ENCODE results near the gene C12orf50.

C12orf50 gene

DNA sequence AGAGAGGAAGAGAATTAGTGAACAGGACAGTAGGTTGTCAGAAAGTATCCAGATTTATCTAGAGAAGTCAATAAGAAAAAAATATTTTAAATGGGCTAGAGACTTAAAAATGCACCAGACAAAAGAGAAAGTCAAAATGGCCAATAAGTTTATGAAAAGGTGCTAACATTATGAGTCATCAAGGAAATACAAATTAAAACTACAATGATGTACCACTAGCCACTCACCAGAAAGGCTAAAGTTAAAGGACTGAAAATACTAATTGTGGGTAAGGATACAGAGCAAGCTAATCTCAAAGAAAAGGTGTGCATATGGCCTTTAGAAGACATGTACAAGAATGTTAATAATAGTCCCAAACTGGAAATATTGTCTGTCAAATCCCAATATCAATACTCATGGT, 37.7 kb downstream of the C12orf50 start:
- TF ChIP-seq, protein P1, sequence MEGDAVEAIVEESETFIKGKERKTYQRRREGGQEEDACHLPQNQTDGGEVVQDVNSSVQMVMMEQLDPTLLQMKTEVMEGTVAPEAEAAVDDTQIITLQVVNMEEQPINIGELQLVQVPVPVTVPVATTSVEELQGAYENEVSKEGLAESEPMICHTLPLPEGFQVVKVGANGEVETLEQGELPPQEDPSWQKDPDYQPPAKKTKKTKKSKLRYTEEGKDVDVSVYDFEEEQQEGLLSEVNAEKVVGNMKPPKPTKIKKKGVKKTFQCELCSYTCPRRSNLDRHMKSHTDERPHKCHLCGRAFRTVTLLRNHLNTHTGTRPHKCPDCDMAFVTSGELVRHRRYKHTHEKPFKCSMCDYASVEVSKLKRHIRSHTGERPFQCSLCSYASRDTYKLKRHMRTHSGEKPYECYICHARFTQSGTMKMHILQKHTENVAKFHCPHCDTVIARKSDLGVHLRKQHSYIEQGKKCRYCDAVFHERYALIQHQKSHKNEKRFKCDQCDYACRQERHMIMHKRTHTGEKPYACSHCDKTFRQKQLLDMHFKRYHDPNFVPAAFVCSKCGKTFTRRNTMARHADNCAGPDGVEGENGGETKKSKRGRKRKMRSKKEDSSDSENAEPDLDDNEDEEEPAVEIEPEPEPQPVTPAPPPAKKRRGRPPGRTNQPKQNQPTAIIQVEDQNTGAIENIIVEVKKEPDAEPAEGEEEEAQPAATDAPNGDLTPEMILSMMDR (IDR thresholded peaks at IDR 0.05): no peak
- Histone ChIP-seq H3K27ac (no peak overlapping the region), H3K4me3 (no peak overlapping the region)
- DNase-seq (ENCODE audit: low spot score): no peak

DNA sequence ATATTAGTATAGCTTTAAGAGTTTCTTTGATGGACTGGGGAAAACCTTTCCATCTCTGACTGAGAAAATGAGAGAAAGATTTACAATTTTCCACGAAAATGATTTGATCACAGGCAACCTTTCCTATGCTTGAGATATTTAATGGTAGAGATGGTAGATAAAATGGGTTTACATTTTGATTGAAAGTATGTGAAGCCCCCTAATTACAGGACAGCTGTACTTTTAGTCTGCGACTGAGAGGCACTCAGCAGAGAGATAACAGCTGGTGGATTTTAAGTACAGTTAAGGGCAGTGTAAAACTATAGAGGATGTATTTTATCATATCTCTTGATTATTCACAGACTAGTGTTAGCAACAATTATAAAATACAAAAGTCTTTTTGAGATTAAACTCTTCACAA, 40.7 kb downstream of the C12orf50 start:
- Histone ChIP-seq H3K4me3 (no peak overlapping the region), H3K27ac (no peak overlapping the region)
- TF ChIP-seq, protein P1 (IDR thresholded peaks at IDR 0.05): no peak
- no peak for DNase-seq (ENCODE audit: low spot score)

DNA sequence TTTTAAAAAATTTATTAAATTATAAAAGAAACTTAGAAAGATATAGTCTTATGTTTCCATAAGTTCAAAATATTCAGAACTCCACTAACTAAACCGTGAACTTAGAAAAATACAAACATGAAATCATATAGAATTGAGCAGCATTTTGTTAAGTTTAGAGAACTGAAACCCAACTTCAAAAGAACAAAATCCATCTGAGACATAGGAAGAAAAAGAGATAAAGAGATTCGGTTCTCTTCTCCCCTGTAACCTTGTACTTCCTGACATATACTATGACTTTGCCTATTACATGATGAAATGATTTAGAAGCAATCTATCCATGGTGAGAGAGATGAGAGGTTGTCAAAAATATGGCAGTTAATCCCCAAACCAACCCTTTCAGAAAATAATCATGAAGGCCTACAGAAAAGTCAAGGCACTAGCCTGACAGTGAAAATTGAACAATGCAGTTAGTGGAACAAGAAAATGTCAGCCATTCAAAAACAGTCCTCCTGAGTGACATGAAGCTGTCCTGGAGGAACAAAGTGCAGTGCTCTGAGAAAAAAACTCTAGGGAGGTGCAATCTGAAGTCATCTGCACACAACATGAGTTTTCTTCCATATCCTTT, 44.0 kb downstream of the C12orf50 start:
- TF ChIP-seq, protein P1 (IDR thresholded peaks at IDR 0.05): no peak
- no peak overlapping the region for H3K4me3 ChIP-seq
- H3K27ac ChIP-seq: no peak overlapping the region
- DNase-seq (ENCODE audit: low spot score): no peak

DNA sequence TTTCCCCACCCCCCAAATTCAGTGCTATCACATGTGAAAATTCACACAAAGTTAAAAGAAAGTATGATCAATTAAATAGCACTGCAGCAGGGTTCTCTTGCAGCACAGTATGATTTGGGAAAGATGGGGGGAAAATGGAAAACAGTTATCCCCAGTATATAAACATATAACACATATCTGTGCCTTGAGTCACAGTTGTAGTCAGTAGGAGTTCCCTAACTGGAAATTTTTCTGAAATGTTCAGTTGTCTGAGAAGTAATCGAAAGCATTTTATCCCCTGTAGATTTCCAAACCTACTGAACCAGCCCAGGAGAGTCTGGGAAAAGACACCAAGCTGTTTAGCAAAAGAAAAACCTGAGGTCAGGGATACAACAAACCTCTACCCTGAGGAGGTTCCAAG, 47.0 kb downstream of the C12orf50 start:
- Histone ChIP-seq H3K27ac (no peak overlapping the region), H3K4me3 (no peak overlapping the region)
- TF ChIP-seq, protein P1 (IDR thresholded peaks at IDR 0.05): no peak
- DNase-seq (ENCODE audit: low spot score): no peak

DNA sequence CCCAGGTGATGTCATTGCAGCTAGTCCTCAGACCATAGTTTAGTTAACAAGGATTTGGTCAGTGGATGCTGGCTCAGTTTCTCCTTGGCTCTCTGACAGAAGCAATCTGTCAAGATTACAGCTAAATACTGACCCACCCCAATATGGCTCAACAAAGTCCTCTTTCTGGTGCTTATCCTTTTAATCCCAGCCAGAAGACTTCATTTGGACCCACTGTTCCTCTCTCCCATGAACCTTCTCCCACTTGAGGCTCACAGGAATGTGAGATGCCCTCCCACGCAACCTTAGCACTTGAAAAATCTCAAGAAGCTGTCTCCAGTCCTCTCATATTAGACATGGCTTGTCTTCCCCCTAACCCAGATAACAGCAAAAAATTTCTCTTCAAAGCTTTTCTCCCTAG, 47.7 kb downstream of the C12orf50 start:
- DNase-seq (ENCODE audit: low spot score): no peak
- H3K27ac ChIP-seq: no peak overlapping the region
- TF ChIP-seq, protein P1 (IDR thresholded peaks at IDR 0.05): no peak
- no peak overlapping the region for H3K4me3 ChIP-seq

GRCh38 chr12:87975879-87976278, 53.3 kb downstream of the C12orf50 start:
- TF ChIP-seq, protein P1 (IDR thresholded peaks at IDR 0.05): no peak
- no peak for DNase-seq (ENCODE audit: low spot score)
- Histone ChIP-seq H3K27ac (no peak overlapping the region), H3K4me3 (no peak overlapping the region)

DNA sequence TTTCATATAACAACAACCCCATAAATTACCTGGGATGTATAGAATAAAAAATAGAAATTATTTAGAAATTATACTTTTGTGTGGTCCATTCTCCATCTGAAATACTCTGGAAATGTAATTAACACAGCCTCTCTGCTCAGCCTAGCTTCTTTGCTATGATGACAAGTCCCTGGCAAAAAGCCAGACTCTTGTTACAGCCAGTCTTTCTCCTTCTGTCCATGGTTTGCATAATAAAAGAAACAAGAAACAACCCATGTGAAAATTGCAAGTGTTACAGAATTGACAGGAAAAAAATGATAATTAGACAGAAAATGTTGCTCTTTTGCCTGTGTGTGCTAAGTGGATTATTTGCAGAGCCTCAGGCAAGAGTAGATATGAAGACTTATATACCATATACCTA, 61.3 kb downstream of the C12orf50 start:
- TF ChIP-seq, protein P1 (IDR thresholded peaks at IDR 0.05): no peak
- DNase-seq (ENCODE audit: low spot score): no peak

More for the DNA sequence above, 61.3 kb downstream of the C12orf50 start:
- Histone ChIP-seq H3K27ac (no peak overlapping the region), H3K4me3 (no peak overlapping the region)
